HCT116 (cell line): ENCODE measurements around the gene GSG1L. TPM values are rescaled to one million over a fixed set of nuclear protein-coding genes. Genes with fewer than 3 reads are reported as not detected.
A peak's percentile ranks its signal among the peaks of the same experiment; 100 is the strongest.

Experiments
- ATAC-seq: fragments of 200-7000 bp; cut with Tn5 transposase; 2 replicates; pipeline ENCODE4 v1.9.1; 2020; ENCODE audit warnings: mild to moderate bottlenecking, moderate library complexity
- BruUV-seq: library from RNA; stranded (reverse); fragments of 400-500 nt; replicated peaks from 2 replicates; lab custom pipeline; 2021; lab: Mats Ljungman, UMichigan
- CTCF ChIA-PET: fragments of 300-600 bp; sonication (Branson Sonifier 250); formaldehyde crosslinking; loops from one replicate; lab custom pipeline; 2021; ENCODE audit warnings: antibody characterized with exemption; lab: Charles Lee
- POLR2A ChIA-PET: fragments of 300-600, 350-600 bp; sonication (Branson Sonifier 250); formaldehyde crosslinking; loops from one replicate; lab custom pipeline; 2021; ENCODE audit warnings: antibody characterized with exemption; lab: Charles Lee
- RAD21 ChIA-PET, 2 experiments: fragments of 300-600 bp; sonication (Branson Sonifier 250); formaldehyde crosslinking; loops; one replicate each; lab custom pipeline; 2023; ENCODE audit warnings: low total read pairs in 2 of 2; ENCODE audit not compliant: uncharacterized antibody in 2 of 2, unreplicated experiment in 2 of 2, low non-redundant PET in 1 of 2; lab: Charles Lee
- DNase-seq: peaks from one replicate; pipeline ENCODE4 v3.0.0-alpha.2; 2010; ENCODE audit warnings: low read depth, low spot score
- H2AFZ ChIP-seq: fragments of 200-600 bp; shearing (Covaris generic), sonication (generic); 2 replicates; pipeline ENCODE4 v1.6.1; 2017; ENCODE audit warnings: low read depth, mixed run types, mixed read lengths, antibody characterized with exemption, low read length; ENCODE audit not compliant: poor library complexity, severe bottlenecking
- H3K27ac ChIP-seq: 2 replicates; pipeline ENCODE4 v1.5.1; 2012; ENCODE audit warnings: low read depth, low read length
- H3K27me3 ChIP-seq: fragments of 200-600 bp; sonication (generic); 2 replicates; pipeline ENCODE4 v1.6.1; 2016; ENCODE audit warnings: mixed run types, low read length, mixed read lengths; ENCODE audit not compliant: insufficient read depth
- H3K36me3 ChIP-seq, 2 experiments: fragments of 200-500 bp in 1 of 2; fragments of 200-600 bp in 1 of 2; sonication (Bioruptor generic) in 1 of 2; sonication (generic) in 1 of 2; 2 replicates each; pipeline versions ENCODE4 v1.5.1 to v1.6.1; 2014 to 2016; ENCODE audit warnings: low read length in 2 of 2, inconsistent platforms in 1 of 2, mixed read lengths in 1 of 2, mixed run types in 1 of 2; ENCODE audit not compliant: insufficient read depth in 2 of 2, control insufficient read depth in 1 of 2
- H3K4me1 ChIP-seq, 2 experiments: fragments of 200-600 bp in 1 of 2; sonication (generic) in 1 of 2; 2 replicates each; pipeline versions ENCODE4 v1.5.1 to v1.6.1; 2012 to 2017; ENCODE audit warnings: low read length in 2 of 2, inconsistent platforms in 1 of 2, mild to moderate bottlenecking in 1 of 2, mixed read lengths in 1 of 2, mixed run types in 1 of 2, moderate library complexity in 1 of 2; ENCODE audit not compliant: insufficient read depth in 2 of 2, control insufficient read depth in 1 of 2
- H3K4me2 ChIP-seq: fragments of 200-600 bp; sonication (generic); 2 replicates; pipeline ENCODE4 v1.6.1; 2017; ENCODE audit warnings: mixed run types, low read length, mixed read lengths
- H3K4me3 ChIP-seq, 2 experiments: fragments of 200-600 bp in 1 of 2; sonication (generic) in 1 of 2; replicated peaks in 1 of 2; 2 replicates each; pipeline ENCODE4 v1.5.1; 2011 to 2016; ENCODE audit warnings: low read length in 2 of 2, control low read depth in 1 of 2, low read depth in 1 of 2, mild to moderate bottlenecking in 1 of 2, mixed read lengths in 1 of 2, mixed run types in 1 of 2
- H3K79me2 ChIP-seq: fragments of 200-600 bp; sonication (generic); 2 replicates; pipeline ENCODE4 v1.6.1; 2017; ENCODE audit warnings: mild to moderate bottlenecking, mixed run types, low read length, moderate library complexity, mixed read lengths; ENCODE audit not compliant: insufficient read depth
- H3K9ac ChIP-seq: fragments of 200-600 bp; sonication (generic); 2 replicates; pipeline ENCODE4 v1.6.1; 2016; ENCODE audit warnings: low read length, mixed read lengths
- H3K9me2 ChIP-seq: fragments of 200-600 bp; sonication (generic), shearing (Covaris generic); 2 replicates; pipeline ENCODE4 v1.6.1; 2017; ENCODE audit warnings: mixed run types, mild to moderate bottlenecking, moderate library complexity; ENCODE audit not compliant: insufficient read depth
- H3K9me3 ChIP-seq, 2 experiments: fragments of 200-500 bp in 1 of 2; fragments of 200-600 bp in 1 of 2; sonication (Bioruptor generic) in 1 of 2; sonication (generic) in 1 of 2; 2 replicates each; pipeline ENCODE4 v1.6.1; 2014 to 2017; ENCODE audit warnings: low read length in 2 of 2, mixed read lengths in 2 of 2, inconsistent platforms in 1 of 2, low read depth in 1 of 2, mild to moderate bottlenecking in 1 of 2, mixed run types in 1 of 2, moderate library complexity in 1 of 2; ENCODE audit not compliant: control insufficient read depth in 1 of 2, insufficient read depth in 1 of 2
- H4K20me1 ChIP-seq: fragments of 200-600 bp; sonication (generic), shearing (Covaris generic); 2 replicates; pipeline ENCODE4 v1.6.1; 2017; ENCODE audit warnings: mixed run types, mild to moderate bottlenecking, moderate library complexity; ENCODE audit not compliant: insufficient read depth
- ATF3 ChIP-seq: IDR thresholded peaks from 2 replicates; pipeline ENCODE4 v1.6.1; 2012
- CEBPB ChIP-seq: IDR thresholded peaks from 2 replicates; pipeline ENCODE4 v1.6.1; 2012; ENCODE audit warnings: low read depth
- EGR1 ChIP-seq: IDR thresholded peaks from 2 replicates; pipeline ENCODE4 v1.6.1; 2012; ENCODE audit warnings: low read depth
- EZH2phosphoT487 ChIP-seq: fragments of 200-600 bp; IDR thresholded peaks from 2 replicates; pipeline ENCODE4 v1.6.1; 2018; ENCODE audit warnings: antibody characterized with exemption, borderline replicate concordance
- FOSL1 ChIP-seq: IDR thresholded peaks from 2 replicates; pipeline ENCODE4 v1.6.1; 2012; ENCODE audit warnings: low read depth
- JUND ChIP-seq: IDR thresholded peaks from 2 replicates; pipeline ENCODE4 v1.6.1; 2012
- RAD21 ChIP-seq: IDR thresholded peaks from 2 replicates; pipeline ENCODE4 v1.6.1; 2012; ENCODE audit warnings: low read depth, mild to moderate bottlenecking
- SIN3A ChIP-seq: IDR thresholded peaks from 2 replicates; pipeline ENCODE4 v1.6.1; 2012; ENCODE audit warnings: low read depth
- ZFX ChIP-seq: fragments of 450-650 bp; IDR thresholded peaks from 2 replicates; pipeline ENCODE4 v1.6.1; 2017
- ZNF274 ChIP-seq: fragments of 200-500 bp; sonication (Bioruptor generic); IDR thresholded peaks from 2 replicates; pipeline ENCODE4 v1.6.1; 2014; ENCODE audit warnings: mild to moderate bottlenecking, low read depth, low read length, inconsistent platforms
- intact Hi-C: fragments of 100-400 bp; cut with micrococcal nuclease; formaldehyde crosslinking; loops from 2 replicates; pipeline ENCODE4 v1.10.0; 2022
- total RNA-seq: library from RNA; stranded (reverse); gene quantifications from one replicate; pipeline ENCODE4 v1.2.1, GENCODE V29; 2021; ENCODE audit not compliant: unreplicated experiment

Gene GSG1L
- total RNA-seq, 1 experiment from 2014 or later, result not detected

GRCh38 chr16:27907457-27907972, 156.0 kb downstream of the GSG1L start:
- no peaks in the 10 kb centered on the region for H3K4me1 ChIP-seq
- no peak overlapping the region for H3K4me2 ChIP-seq
- no TSS peak for BruUV-seq
- H3K9me2 ChIP-seq, result no peaks in the 10 kb centered on the region
- ChIA-PET CTCF (no interaction called here), POLR2A (no interaction called here), RAD21 (no interaction called here)
- H3K4me3 ChIP-seq, result no peak overlapping the region
- H3K79me2 ChIP-seq, result no peaks in the 10 kb centered on the region
- H3K36me3 ChIP-seq, result no peaks in the 10 kb centered on the region
- H3K27me3 ChIP-seq, result peaks cover 8% of the 10 kb centered on the region; the same call in 1 of the 2 replicates
- H3K27ac ChIP-seq, result no peak overlapping the region
- ATAC-seq (no peak), DNase-seq (no peak)
- TF ChIP-seq FOSL1, result no peak
- no peak for TF ChIP-seq ZNF274
- no peak for TF ChIP-seq ATF3
- TF ChIP-seq EZH2phosphoT487, result no peak
- no peak for TF ChIP-seq SIN3A
- TF ChIP-seq JUND, result no peak
- no peak for TF ChIP-seq ZFX
- H4K20me1 ChIP-seq, result no peaks in the 10 kb centered on the region
- H3K9ac ChIP-seq, result no peak overlapping the region
- no peak overlapping the region for H2AFZ ChIP-seq
- H3K9me3 ChIP-seq, result no peaks in the 10 kb centered on the region
- intact Hi-C loops, result no loop called here

GRCh38 chr16:27906883-27907282, 156.6 kb downstream of the GSG1L start:
- ChIA-PET RAD21 (no interaction called here), CTCF (no interaction called here), POLR2A (no interaction called here)
- Histone ChIP-seq H3K36me3 (no peaks in the 10 kb centered on the region), H3K9me3 (no peaks in the 10 kb centered on the region), H2AFZ (no peak overlapping the region), H4K20me1 (no peaks in the 10 kb centered on the region), H3K27me3 (peaks cover 8% of the 10 kb centered on the region; the same call in 1 of the 2 replicates), H3K4me3 (no peak overlapping the region), H3K9me2 (no peaks in the 10 kb centered on the region), H3K9ac (no peak overlapping the region), H3K4me2 (peak overlapping the region; percentile 21; the same call in 1 of the 2 replicates), H3K27ac (no peak overlapping the region), H3K79me2 (no peaks in the 10 kb centered on the region), H3K4me1 (no peaks in the 10 kb centered on the region)
- BruUV-seq, result no TSS peak
- DNase-seq (no peak), ATAC-seq (peak; percentile 74)
- TF ChIP-seq EZH2phosphoT487 (no peak), RAD21 (no peak), FOSL1 (no peak), CEBPB (no peak), EGR1 (no peak)
- intact Hi-C loops, result no loop called here
